H9 (cell line): ENCODE results near the gene CLCN3. TPM values are rescaled to one million over a fixed set of nuclear protein-coding genes. Genes with fewer than 3 reads are reported as not detected.

Experiments
- DNase-seq: peaks from one replicate; pipeline ENCODE4 v3.0.0-alpha.2; 2017
- H2AFZ ChIP-seq: one replicate; pipeline ENCODE4 v1.6.1; 2013; ENCODE audit warnings: mild to moderate bottlenecking, low read length, control low read depth, moderate library complexity
- H2AK5ac ChIP-seq: 2 replicates; pipeline ENCODE4 v1.6.1; 2013; ENCODE audit warnings: low read length, control low read depth, mixed read lengths; ENCODE audit not compliant: insufficient read length
- H2BK120ac ChIP-seq: one replicate; pipeline ENCODE4 v1.6.1; 2013; ENCODE audit warnings: low read depth, mild to moderate bottlenecking, low read length, control low read depth, inconsistent platforms; ENCODE audit not compliant: poor library complexity, severe bottlenecking
- H2BK12ac ChIP-seq: 2 replicates; pipeline ENCODE4 v1.6.1; 2013; ENCODE audit warnings: low read length, control low read depth, mixed read lengths, low read depth; ENCODE audit not compliant: insufficient read length
- H2BK15ac ChIP-seq: 2 replicates; pipeline ENCODE4 v1.6.1; 2013; ENCODE audit warnings: low read depth, low read length, control low read depth
- H2BK20ac ChIP-seq: one replicate; pipeline ENCODE4 v1.6.1; 2013; ENCODE audit warnings: low read depth, mild to moderate bottlenecking, low read length, control low read depth, inconsistent platforms; ENCODE audit not compliant: poor library complexity, severe bottlenecking
- H2BK5ac ChIP-seq: 2 replicates; pipeline ENCODE4 v1.6.1; 2013; ENCODE audit warnings: low read length, control low read depth, mixed read lengths; ENCODE audit not compliant: insufficient read length
- H3K14ac ChIP-seq: 2 replicates; pipeline ENCODE4 v1.6.1; 2013; ENCODE audit warnings: low read length, control low read depth; ENCODE audit not compliant: insufficient read depth
- H3K18ac ChIP-seq: 2 replicates; pipeline ENCODE4 v1.6.1; 2013; ENCODE audit warnings: low read depth, mild to moderate bottlenecking, mixed read lengths, low read length, control low read depth; ENCODE audit not compliant: insufficient read length
- H3K23ac ChIP-seq: 2 replicates; pipeline ENCODE4 v1.6.1; 2013; ENCODE audit warnings: low read length, control low read depth, mixed read lengths, low read depth; ENCODE audit not compliant: insufficient read length
- H3K23me2 ChIP-seq: 2 replicates; pipeline ENCODE4 v1.6.1; 2013; ENCODE audit warnings: low read depth, mild to moderate bottlenecking, mixed read lengths, low read length, control low read depth; ENCODE audit not compliant: insufficient read length, poor library complexity, severe bottlenecking
- H3K27ac ChIP-seq: 2 replicates; pipeline ENCODE4 v1.5.1; 2013; ENCODE audit warnings: low read length, control low read depth, mixed read lengths, low read depth; ENCODE audit not compliant: insufficient read length
- H3K27me3 ChIP-seq: 2 replicates; pipeline ENCODE4 v1.6.1; 2013; ENCODE audit warnings: low read length, control low read depth, inconsistent platforms; ENCODE audit not compliant: insufficient read depth
- H3K4ac ChIP-seq: 2 replicates; pipeline ENCODE4 v1.6.1; 2013; ENCODE audit warnings: low read depth, mild to moderate bottlenecking, control low read depth, inconsistent platforms, low read length, moderate library complexity
- H3K4me1 ChIP-seq: 2 replicates; pipeline ENCODE4 v1.6.1; 2013; ENCODE audit warnings: low read length, control low read depth, inconsistent platforms; ENCODE audit not compliant: insufficient read depth
- H3K4me2 ChIP-seq: 2 replicates; pipeline ENCODE4 v1.6.1; 2013; ENCODE audit warnings: low read length, control low read depth, mixed read lengths; ENCODE audit not compliant: insufficient read length, insufficient read depth
- H3K56ac ChIP-seq: 2 replicates; pipeline ENCODE4 v1.6.1; 2013; ENCODE audit warnings: low read depth, mild to moderate bottlenecking, mixed read lengths, low read length, control low read depth; ENCODE audit not compliant: insufficient read length
- H3K79me1 ChIP-seq: 2 replicates; pipeline ENCODE4 v1.6.1; 2013; ENCODE audit warnings: low read depth, mild to moderate bottlenecking, moderate library complexity, low read length, control low read depth, inconsistent platforms; ENCODE audit not compliant: insufficient read depth, poor library complexity, severe bottlenecking
- H3K79me2 ChIP-seq: 2 replicates; pipeline ENCODE4 v1.6.1; 2013; ENCODE audit warnings: low read length, control low read depth, inconsistent platforms; ENCODE audit not compliant: insufficient read depth
- H3K9ac ChIP-seq: 2 replicates; pipeline ENCODE4 v1.6.1; 2013; ENCODE audit warnings: low read length, control low read depth, mixed read lengths; ENCODE audit not compliant: insufficient read length; ENCODE audit errors: extremely low read depth
- H3K9me3 ChIP-seq: one replicate; pipeline ENCODE4 v1.6.1; 2013; ENCODE audit warnings: low read depth, low read length, inconsistent platforms; ENCODE audit not compliant: control insufficient read depth
- H3T11ph ChIP-seq: one replicate; pipeline ENCODE4 v1.6.1; 2013; ENCODE audit warnings: mild to moderate bottlenecking, low read length, control low read depth, inconsistent platforms
- H4K20me1 ChIP-seq: one replicate; pipeline ENCODE4 v1.6.1; 2013; ENCODE audit not compliant: control insufficient read depth, insufficient read length, insufficient read depth
- H4K5ac ChIP-seq: 2 replicates; pipeline ENCODE4 v1.6.1; 2013; ENCODE audit warnings: low read depth, mild to moderate bottlenecking, mixed read lengths, low read length, control low read depth; ENCODE audit not compliant: insufficient read length
- H4K8ac ChIP-seq: replicated peaks from 2 replicates; pipeline ENCODE4 v1.6.1; 2013; ENCODE audit warnings: low read length, control low read depth, mixed read lengths, low read depth; ENCODE audit not compliant: insufficient read length
- H4K91ac ChIP-seq: 2 replicates; pipeline ENCODE4 v1.6.1; 2013; ENCODE audit warnings: low read depth, mild to moderate bottlenecking, moderate library complexity, mixed read lengths, low read length, control low read depth; ENCODE audit not compliant: insufficient read length
- H3K27ac Mint-ChIP-seq, 3 experiments: 2 replicates in 2 of 3; 3 replicates in 1 of 3; pipeline ENCODE4 v1.8.0; 2020 to 2021; ENCODE audit warnings: mixed read lengths in 3 of 3, mild to moderate bottlenecking in 1 of 3, moderate library complexity in 1 of 3
- H3K27me3 Mint-ChIP-seq: 2 replicates; pipeline ENCODE4 v1.8.0; 2021; ENCODE audit warnings: low read depth, mild to moderate bottlenecking, moderate library complexity, mixed read lengths
- H3K36me3 Mint-ChIP-seq, 3 experiments: 2 replicates in 2 of 3; 3 replicates in 1 of 3; pipeline ENCODE4 v1.8.0; 2020 to 2021; ENCODE audit warnings: low read depth in 3 of 3, mixed read lengths in 3 of 3; ENCODE audit not compliant: insufficient read depth in 1 of 3
- H3K4me1 Mint-ChIP-seq, 2 experiments: 2 replicates each; pipeline ENCODE4 v1.8.0; 2020; ENCODE audit warnings: mixed read lengths in 2 of 2
- H3K4me3 Mint-ChIP-seq, 2 experiments: 2 replicates in 1 of 2; 3 replicates in 1 of 2; pipeline ENCODE4 v1.8.0; 2020 to 2021; ENCODE audit warnings: mild to moderate bottlenecking in 2 of 2, mixed read lengths in 2 of 2, moderate library complexity in 1 of 2
- H3K9me3 Mint-ChIP-seq, 2 experiments: 2 replicates in 1 of 2; 3 replicates in 1 of 2; pipeline ENCODE4 v1.8.0; 2020; ENCODE audit warnings: mild to moderate bottlenecking in 2 of 2, mixed read lengths in 2 of 2, moderate library complexity in 1 of 2
- CTCF ChIP-seq: fragments of 200-600 bp; sonication (generic); conservative IDR thresholded peaks from 3 replicates; pipeline ENCODE4 v1.8.0; 2021; ENCODE audit warnings: antibody characterized with exemption, mild to moderate bottlenecking
- WGBS: extraction: QIAGEN DNeasy Blood & Tissue Kit; methylation state at CpG from one replicate; pipeline ENCODE4 v1.1.7; 2013; ENCODE audit warnings: missing lambda C conversion rate, low lambda C conversion rate, mixed read lengths; ENCODE audit not compliant: insufficient read length; ENCODE audit errors: extremely low coverage; 5-methylcytosine and 5-hydroxymethylcytosine counted together
- total RNA-seq: library from RNA; stranded (reverse); gene quantifications from 2 replicates; pipeline ENCODE4 v1.2.1, GENCODE V29; 2021

CLCN3 gene
- total RNA-seq, 1 experiment from 2014 or later, result 25.7 TPM

GRCh38 chr4:169618986-169619385 lies 1.4 kb upstream of the CLCN3 start:
- Histone ChIP-seq H3K4ac (no peak overlapping the region), H3K56ac (no peak overlapping the region), H3K23me2 (peaks cover 12% of the 10 kb centered on the region), H2BK20ac (no peak overlapping the region), H2BK15ac (no peak overlapping the region), H4K91ac (no peak overlapping the region), H3K9ac (no peak overlapping the region), H3K4me1 (0 out of 2 replicates have a peak, but pooled peaks cover 3% of the 10 kb centered on the region), H2AFZ (no peak overlapping the region), H3T11ph (no peak overlapping the region), H2BK5ac (no peak overlapping the region), H3K27ac (no peak overlapping the region), H3K18ac (no peak overlapping the region), H3K9me3 (no peaks in the 10 kb centered on the region), H3K79me1 (no peaks in the 10 kb centered on the region), H3K79me2 (peaks cover 9% of the 10 kb centered on the region; the same call in 1 of the 2 replicates), H3K14ac (no peak overlapping the region), H4K20me1 (no peaks in the 10 kb centered on the region), H3K23ac (no peak overlapping the region), H4K5ac (no peak overlapping the region), H4K8ac (no peak overlapping the region), H2BK120ac (no peak overlapping the region), H3K4me2 (peak overlapping the region; percentile 96), H2BK12ac (no peak overlapping the region), H2AK5ac (no peak overlapping the region), H3K27me3 (no peaks in the 10 kb centered on the region)
- Mint-ChIP-seq H3K4me1 (peaks cover 15 to 19% of the 10 kb centered on the region in 2 experiments), H3K36me3 (no peaks in the 10 kb centered on the region), H3K4me3 (peak overlapping the region; percentile 98 to 99; a peak in 4 of 5 replicates), H3K27ac (peak overlapping the region in 1 of 3 experiments; percentile 21; a peak in 1 of 7 replicates), H3K9me3 (no peaks in the 10 kb centered on the region; a peak in 2 of 5 replicates), H3K27me3 (no peaks in the 10 kb centered on the region)
- no peak for TF ChIP-seq CTCF
- no CpG with 5 or more reads among the region's 4 CpGs for WGBS
- DNase-seq, result no peak
